Activated naive CD4-positive, alpha-beta T cell (primary cell): Measurements from ENCODE around the gene TRMT61A.
"Not testable (repeated sequence)": the region's sequence is repeated elsewhere in the genome, so short reads cannot be mapped to it uniquely, and the experiment has no call there.

Experiments
- DNase-seq, 4 experiments: peaks; one replicate each; lab custom pipeline; 2025; lab: John Stamatoyannopoulos, UW

The TRMT61A gene

DNA sequence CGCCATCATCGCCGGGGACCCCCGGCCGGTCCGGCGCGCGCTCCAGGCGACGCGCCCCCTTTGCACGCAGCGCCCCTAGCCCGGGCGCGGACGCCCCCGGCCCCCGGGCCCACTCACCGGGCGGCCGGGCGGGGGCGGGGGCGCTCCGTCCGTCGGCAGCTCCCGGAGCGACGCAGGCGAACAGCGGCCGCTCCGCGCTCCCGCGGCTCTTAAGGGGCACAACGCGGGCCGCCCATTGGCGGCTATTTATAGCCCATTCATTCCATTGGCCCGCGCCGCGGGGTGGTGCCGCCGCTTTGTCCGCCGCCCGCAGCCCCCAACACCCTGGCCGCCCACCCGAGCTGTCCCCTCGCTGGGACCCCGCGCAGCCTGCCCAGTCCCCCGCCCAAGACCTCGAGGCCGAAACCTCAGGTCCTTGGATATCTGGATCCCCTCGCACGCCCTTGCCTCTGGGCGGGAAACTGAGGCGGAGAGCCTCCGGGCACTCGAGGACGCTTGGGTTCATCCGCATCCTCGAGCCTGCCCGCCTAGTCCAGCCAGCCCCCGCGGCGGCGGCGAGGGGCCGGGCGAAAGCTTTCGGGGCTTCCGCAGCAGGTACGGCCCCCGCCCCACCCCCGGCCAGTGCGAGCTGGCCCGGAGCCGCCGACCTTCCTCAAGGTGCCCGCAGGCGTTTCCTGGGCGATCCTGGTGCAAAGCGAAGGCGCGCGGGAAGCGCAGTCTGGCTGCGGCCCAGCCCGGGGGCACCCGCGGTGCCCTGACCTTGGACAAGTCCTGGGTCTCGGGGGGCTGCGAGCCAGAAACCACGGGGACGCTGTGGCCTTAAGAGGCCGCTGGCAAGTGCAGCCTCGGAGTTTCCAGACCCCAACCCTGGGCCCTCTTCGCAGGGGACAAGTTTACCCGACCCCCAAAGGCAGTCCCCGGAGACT is 6.1 kb upstream of the TRMT61A start, which contains the start of gene CKB:
Gene CKB, minus strand, starts transcription at position 182 of the 926 bp plus-strand sequence. CDS start 337 bp downstream, outside the sequence.
- DNase-seq = no peak

DNA sequence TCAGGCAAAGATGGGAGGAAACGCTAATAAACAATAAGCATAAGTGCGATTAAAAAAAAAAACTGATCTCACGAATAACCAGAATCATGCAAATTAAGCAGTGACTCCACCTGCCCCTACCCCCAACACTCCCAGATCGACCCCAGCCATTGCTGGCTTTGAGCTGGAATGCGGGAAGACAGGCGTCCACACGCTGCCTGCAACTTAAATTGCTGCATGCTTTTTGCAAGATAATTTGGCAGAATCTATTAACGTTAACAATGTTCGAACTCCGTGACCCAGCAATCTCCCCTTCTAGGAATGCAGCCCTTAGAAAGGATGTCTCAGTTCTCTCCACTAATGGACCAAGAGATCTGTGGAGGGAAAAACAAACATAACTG is 5.4 kb upstream of the TRMT61A start:
- no peak for DNase-seq

DNA sequence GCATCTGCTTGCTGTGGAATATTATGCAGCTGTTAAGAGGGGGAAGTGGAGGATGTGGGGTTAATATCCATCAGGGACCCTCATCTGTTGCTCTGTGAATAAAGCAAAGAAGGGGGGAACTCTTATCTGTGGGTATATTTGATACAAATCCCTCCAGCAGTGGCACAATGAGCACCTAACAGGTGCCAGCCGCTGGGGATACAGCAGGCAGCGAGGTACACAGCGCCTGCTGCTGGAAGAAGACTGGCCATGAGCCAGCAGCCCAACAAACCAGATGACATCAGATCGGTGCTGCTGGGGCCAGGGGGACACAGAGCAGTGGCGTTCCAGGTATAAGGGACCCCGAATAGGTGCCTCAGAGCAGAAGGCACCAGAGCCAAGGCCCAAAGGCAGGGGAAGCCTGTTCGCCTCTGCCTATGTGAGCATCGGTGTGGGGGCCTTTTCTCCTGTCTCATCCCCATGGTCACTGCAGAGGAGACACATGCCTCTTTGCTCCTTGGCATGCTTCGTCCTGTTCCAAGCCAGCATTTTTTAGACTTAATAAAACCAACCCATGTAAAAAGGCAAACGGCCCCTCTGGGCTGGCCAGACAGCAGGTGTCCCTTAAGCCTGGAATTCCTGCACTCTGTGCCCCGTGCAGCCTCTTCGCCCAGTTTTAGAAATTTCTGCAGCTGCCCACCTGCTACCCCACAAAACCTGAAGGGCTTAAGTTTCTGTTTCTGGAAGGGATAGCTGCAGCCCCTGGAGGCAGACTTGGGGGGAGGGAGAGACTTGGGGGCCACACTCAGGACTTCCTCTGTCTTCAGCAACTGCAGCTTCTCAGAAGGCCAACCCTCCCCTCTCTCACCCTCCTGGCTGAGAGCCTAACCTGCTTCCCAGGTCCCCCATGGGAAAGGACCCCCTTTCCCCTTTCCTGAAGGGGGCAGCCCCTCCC is 4.7 kb upstream of the TRMT61A start:
- no peak for DNase-seq

DNA sequence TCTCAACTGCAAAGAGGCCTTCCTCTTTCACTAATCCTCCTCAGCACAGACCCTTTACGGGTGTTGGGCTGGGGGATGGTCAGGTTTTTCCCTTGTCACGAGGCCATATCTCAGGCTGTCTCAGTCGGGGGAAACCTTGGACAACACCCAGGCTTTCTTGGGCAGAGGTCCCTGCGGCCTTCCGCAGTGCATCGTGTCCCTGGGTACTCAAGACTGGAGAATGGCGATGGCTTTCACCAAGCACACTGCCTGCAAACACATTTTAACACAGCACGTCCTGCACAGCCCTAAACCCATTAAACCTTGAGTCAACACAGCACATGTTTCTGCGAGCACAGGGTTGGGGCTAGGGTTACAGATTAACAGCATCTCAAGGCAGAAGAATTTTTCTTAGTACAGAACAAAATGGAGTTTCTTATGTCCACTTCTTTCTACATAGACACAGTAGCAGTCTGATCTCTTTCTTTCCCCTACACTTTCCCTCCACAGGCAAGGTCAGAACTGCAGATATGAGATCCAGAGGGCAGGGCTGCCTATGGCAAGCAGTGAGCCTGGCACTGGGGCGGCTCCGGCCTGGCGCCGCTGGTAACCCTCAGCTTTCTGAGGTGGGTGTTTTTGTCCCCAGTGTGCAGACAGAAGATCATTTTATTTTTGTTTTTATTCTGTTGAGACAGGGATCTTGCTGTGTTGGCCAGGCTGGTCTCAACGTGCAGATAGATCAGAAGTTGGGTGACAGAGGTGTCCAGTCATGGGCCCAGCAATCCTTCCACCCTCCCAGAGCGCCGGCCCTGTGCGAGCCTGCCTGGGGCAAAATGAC is 3.4 kb upstream of the TRMT61A start:
- DNase-seq = not testable (repeated sequence)

DNA sequence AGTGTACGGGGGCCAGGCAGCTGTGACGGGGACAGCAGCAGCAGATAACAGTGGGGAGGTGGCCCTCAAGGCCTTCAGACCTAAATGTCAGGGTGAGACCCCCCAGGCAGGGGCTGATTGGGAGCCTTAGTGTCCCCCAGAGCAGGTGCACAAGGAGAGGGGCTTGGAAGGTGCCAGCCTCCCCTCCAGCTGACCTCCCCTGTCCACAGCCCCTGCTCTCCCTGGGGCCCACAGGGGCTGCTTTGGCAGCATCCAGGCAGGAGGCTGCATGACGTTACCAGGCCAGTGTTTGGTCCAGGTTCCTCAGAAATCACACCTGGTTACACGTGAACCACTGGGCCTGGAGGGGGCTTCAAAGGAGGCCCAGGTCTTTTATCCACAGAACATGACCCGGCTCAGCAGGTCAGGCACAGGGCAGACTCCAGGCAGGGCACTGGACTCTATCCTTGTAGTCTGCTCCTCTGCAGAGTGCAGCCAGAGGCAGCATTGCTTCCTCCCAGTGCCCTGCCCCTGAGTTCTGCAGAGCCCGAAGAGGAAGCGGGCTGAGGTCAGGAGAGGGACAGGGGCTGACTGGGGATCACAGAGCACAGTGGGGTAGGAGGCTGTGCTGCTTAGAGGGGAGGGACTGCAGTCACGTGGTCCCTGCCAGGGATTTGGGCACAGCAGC is 2.6 kb upstream of the TRMT61A start:
- no peak for DNase-seq

DNA sequence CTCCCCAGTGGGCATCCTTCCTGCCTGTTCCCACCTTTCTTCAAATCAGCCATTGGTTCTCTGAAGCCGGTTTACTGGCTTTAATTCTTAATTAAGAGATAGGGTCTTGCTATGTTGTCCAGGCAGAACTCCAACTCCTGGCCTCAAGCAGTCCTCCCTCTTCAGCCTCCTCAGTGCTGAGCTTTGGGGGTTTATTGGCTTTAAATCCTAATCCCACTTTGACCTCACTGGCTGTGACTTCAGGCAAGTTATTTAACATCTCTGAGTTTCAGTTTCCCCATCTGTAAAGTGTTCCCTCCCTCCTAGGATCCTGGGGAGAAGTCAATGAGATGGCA is 2.1 kb upstream of the TRMT61A start:
- no peak for DNase-seq

DNA sequence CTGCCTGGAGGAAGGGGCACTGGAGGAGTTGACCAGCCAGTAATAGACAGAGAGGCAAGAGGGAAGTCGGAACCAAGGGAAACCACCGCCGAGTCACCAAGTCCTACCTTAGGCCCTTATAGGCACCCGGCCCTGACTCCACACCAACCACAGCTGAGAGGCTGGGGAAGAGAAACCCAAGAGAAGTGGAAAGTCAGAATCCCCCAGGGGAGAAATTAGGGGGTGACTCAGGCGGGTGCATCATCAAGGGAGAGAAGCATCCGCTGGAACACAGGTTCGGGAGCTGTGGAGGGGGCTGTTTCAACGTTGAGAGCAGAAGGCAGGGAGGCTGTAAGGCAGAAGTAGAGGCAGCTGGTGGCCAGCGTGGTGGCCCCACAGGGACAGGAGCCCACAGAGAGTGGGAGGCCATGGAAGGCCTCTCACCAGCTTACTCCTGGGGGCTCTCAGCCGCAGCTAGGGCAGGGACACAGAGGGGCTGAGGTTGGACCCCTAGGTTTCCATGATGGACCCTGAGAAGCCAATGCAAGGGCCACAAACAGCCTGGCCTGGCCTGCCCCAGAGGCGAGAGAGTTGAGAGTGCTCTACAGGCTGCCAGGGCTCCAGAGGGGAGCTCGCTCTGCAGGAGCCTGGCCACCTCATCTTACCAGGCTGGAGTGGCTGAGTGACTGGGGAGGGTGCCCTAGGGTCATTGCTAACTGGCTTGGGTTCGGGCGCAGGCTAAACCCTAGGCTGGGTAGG is 1.4 kb upstream of the TRMT61A start:
- no peak for DNase-seq

DNA sequence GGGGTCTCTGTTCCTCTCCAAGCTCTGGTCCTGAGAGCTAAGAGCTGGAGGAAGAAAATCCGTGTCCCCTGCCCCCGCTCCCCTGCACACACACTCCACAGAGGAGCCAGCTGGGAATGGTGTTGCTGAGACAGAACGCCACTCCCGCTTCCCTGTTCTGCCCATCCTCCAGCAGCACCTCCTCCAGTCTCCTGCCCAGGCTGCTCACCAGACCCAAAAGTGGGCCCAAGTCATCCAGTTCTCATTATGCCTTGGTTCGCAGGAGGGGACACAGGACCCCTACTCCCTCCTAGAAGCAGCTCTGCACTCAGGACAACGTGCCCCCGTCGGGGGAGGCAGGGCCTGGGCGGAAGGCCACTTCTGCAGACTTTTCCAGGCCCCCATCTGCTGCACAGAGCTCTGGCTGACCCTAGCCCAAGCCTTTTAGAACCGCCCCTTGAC is 830 bp upstream of the TRMT61A start:
- no peak for DNase-seq

DNA sequence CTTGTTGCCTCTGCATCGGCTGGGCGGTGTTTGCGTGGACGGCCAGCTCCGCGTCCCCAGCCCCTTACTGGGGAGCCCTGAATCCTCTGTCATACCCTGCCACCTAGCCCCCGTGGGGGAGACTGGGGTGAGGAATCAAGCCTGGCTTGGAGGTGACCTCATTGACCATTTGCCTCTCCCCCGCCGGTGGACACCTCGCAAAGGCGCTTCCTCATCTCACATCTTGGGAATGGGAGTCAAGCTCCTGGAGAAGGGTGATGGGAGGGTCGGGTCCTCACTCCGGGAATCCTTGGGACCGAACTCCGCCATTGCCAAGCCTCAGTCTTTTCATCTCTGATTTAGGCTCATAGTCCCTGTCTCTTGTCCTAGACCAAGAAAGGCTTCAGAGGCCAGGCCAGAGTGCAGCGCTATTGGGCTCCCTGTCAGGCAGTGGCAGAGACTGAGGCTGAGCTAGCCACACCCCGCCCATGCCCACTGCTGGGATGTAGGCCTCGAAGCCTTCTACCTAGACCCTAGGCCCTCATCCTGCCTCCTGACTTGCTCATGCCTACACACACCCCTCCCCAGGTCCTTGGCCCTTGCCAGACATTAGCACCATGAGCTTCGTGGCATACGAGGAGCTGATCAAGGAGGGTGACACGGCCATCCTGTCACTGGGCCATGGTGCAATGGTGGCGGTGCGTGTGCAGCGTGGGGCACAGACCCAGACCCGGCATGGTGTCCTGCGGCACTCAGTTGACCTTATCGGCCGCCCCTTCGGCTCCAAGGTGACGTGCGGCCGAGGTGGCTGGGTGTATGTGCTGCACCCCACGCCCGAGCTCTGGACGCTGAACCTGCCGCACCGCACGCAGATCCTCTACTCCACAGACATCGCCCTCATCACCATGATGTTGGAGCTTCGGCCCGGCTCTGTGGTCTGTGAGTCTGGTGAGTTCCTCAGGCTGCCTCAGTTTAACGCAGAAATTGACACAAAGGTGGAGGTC is 678 bp downstream of the TRMT61A start:
- no peak for DNase-seq

DNA sequence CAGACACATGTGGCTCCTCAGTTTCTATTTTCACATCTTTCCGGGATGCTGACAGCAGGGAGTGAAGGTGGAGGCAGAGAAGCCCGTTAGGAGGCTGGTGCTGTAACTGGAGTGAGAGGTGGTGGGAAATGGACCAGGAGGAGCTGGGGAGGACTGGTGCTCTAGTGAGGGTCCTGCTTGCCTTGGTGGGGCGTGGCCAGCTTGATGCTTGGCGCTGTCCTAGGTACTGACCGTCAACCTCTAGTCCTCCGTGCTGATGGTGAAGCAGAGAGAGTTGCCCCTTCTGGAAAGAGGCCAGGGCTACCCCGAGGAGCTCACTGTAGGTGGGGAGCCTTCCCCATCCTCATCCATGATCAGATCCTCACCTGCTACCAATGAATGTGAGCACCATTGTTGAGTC is 1.4 kb downstream of the TRMT61A start:
- no peak for DNase-seq

DNA sequence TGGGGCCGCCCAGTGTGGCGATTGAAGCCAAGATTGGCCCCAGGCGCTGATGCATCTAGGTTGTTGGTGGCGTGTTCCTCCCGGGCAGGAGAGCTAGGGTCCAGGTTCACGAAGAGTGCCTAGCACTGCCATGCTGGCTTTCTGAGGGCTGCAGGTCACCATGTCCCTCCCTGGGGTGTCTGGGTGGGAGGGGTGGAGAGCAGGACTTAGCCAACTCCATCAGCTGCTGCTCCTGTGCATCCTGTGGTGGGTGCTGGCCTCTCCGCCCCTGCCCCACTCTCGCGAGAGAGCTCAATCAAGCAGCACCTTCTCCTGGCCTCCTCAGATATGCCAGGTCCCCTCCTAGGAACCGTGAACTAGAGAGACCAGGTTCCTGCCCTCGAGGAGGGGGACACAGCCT is 1.8 kb downstream of the TRMT61A start:
- DNase-seq = no peak

DNA sequence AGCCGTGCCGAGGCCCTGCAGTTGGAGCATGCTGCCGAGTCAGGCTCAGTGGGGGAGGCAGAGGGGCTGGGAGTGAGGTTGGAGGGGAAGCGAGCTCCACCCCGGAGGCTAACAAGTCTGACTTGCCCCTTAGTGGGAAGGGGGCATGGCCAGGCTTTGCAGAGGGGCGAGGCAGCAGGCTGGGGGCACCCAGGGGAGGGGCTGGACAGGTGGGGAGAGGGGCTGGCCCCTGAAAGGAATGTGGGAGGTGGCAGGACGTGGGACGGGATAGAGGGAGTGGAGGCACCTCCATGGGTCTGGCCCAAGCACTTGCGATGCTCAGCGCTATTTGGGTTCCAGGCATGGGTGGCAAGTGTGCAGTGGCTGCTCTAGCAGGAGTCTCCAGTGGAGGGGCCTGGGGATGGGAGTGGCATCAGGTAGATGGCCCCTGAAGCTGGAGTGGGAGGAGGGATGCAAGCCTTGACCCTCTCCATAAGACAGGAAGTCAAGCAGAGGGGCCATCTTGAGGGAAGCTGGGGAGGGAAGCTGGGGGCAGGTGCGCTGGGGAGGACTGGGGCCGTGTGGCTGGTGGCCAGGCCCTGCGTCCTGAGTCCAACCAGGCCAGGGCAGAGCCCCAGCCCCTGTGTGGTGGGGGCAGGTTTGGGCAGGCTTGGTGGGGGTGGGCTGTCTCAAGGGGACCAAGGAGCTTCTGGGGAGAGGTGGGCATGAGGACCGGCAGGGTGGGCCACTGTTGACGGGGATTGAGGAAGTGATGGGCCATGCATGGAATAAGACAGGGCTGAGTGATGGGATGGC is 2.6 kb downstream of the TRMT61A start:
- no peak for DNase-seq

DNA sequence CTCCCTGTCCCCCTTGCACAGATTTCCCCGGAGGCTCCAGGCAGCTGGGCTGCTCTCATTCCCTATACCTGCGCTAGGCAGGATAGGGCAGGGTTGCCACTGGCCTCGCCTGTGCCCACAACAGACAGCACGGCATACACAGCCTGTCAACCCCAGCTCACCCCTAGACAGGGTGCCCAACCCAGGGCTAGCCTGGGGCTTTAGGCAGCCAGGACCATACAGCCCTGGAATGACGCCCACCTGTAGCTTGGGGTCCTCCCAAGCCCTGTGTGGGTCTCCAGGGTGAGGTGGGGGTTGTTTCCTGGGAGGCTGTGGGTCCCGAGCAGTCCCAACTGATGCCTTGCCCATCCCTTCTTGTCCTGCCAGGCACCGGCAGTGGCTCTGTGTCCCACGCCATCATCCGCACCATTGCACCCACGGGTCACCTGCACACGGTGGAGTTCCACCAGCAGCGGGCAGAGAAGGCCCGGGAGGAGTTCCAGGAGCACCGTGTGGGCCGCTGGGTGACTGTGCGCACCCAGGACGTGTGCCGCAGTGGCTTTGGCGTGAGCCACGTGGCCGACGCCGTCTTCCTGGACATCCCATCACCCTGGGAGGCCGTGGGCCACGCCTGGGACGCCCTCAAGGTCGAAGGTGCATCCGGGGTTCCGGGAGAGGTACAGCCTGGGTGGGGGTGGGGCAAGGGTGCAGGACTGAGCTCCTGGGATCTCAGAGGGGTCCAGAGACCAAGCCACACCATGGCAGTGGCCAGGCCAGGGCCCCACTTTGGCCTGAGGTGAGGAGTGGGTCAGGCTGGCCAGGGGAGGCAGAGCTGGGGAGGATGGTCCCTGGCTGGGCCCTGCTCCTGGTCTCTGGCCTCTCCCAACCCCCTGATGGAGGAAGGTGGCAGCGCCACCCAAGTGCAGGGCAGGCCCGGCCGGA is 3.5 kb downstream of the TRMT61A start:
- DNase-seq = no peak

DNA sequence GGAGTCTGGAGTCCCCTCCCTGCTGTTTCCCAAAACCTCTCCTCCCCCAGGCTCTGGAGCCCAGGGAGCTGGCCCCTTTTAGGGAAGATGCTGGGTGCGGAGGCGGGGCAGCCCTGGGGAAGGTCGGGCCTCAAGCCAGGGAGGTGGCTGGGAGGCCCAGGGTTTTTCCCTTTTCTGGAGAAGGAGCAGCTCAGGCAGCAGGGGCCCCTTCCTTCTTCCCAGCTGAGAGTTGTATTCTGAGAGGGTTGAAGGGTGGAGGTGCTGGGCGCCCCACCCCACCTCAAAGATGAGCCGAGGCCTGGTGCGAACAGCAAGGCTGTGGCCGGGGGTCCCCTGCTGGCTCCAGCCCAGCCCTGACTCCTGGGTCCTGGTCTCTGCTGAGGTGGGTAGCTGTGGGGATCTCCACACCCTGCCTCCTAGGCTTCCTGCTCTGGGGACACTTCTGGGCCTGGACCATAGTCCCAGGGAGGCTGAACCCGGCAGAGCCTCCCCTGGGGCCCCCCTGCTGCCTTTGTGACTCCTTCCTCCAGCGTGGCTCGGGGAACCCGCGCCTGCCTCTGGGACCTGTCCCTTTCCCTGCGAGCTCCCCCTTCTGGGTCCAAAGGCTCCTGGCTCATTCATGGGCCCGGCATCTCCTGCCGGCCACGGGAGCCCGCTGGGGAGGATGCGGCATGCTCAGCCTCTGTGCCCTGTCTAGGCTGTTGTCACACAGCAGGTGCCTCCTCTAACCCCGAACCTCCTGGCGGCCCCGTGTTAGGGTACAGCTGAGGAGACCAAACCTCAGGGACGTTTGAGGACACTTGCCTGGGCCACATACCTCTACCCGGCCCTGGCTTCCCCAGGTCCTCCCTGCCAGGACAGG is 4.4 kb downstream of the TRMT61A start:
- DNase-seq = no peak

DNA sequence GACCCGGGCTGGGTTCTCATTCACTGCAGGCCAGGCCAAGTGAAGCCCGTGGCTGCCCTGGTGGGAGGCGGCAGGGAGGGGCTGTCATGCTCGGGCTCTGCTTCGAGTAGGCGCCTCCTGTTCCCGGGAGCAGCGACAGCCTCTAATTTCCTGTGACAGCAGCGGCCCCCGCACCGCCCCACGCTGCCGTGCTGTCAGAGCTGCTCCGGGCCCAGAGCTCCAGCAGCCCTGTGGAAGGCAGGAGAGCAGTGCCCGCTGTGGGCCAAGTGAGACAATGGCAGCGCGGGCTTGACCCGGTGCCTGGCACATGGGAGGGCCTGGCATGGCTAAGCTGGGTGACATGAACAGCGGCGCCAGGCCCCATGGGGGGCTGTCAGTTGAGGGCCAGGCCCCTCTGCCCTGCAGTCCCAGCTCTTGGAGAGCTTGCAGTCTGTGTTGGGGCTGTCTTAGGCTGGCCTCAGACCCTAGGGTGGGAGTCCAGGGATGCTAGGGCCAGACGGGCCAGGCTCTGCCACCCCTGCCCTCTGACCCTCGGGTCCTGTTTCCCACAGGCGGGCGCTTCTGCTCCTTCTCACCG is 5.1 kb downstream of the TRMT61A start:
- DNase-seq = no peak

DNA sequence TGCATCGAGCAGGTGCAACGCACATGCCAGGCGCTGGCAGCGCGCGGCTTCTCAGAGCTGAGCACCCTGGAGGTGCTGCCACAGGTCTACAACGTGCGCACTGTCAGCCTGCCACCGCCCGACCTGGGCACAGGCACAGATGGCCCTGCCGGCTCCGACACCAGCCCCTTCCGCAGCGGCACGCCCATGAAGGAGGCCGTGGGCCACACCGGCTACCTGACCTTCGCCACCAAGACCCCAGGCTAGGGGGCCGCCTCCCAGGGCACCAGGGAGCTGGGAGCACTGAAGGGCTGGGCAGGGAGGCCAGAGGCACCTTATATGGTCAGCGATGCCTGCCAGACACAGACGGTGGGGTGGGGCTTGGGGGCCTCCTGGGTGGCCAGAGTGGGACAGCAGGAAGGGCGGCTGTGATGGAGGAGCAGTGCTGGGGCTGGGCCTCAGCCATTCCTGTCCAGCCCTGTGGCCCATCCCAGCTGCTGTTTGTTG is 5.6 kb downstream of the TRMT61A start:
- DNase-seq = no peak
